HUES6 (cell line): ENCODE measurements around the gene TNKS1BP1.

Experiments
- H3K27ac ChIP-seq: 2 replicates; pipeline ENCODE4 v1.7.0; 2013; ENCODE audit warnings: low read depth, mild to moderate bottlenecking, low read length, inconsistent platforms
- H3K27me3 ChIP-seq: 2 replicates; pipeline ENCODE4 v1.6.1; 2013; ENCODE audit warnings: low read length; ENCODE audit not compliant: control insufficient read depth, insufficient read depth
- H3K36me3 ChIP-seq: 2 replicates; pipeline ENCODE4 v1.6.1; 2013; ENCODE audit warnings: low read length; ENCODE audit not compliant: control insufficient read depth, insufficient read depth
- H3K4me1 ChIP-seq: 2 replicates; pipeline ENCODE4 v1.6.1; 2013; ENCODE audit warnings: low read length; ENCODE audit not compliant: control insufficient read depth, insufficient read depth
- H3K4me3 ChIP-seq: 2 replicates; pipeline ENCODE4 v1.5.1; 2013; ENCODE audit warnings: low read depth, low read length
- H3K9ac ChIP-seq: one replicate; pipeline ENCODE4 v1.6.1; 2013; ENCODE audit warnings: mild to moderate bottlenecking, low read length
- H3K9me3 ChIP-seq: 2 replicates; pipeline ENCODE4 v1.6.1; 2013; ENCODE audit warnings: low read depth, low read length; ENCODE audit not compliant: control insufficient read depth, insufficient read depth

TNKS1BP1 gene

GRCh38 chr11:57273448-57274058, 51.2 kb downstream of the TNKS1BP1 start:
- H3K9ac ChIP-seq, result no peak overlapping the region
- H3K27me3 ChIP-seq, result peaks cover 13% of the 10 kb centered on the region
- H3K4me1 ChIP-seq, result peaks cover 9% of the 10 kb centered on the region
- H3K9me3 ChIP-seq, result peaks cover 13% of the 10 kb centered on the region
- H3K27ac ChIP-seq, result no peak overlapping the region
- H3K36me3 ChIP-seq, result no peaks in the 10 kb centered on the region
- no peak overlapping the region for H3K4me3 ChIP-seq

GRCh38 chr11:57269571-57270021, 55.2 kb downstream of the TNKS1BP1 start:
- no peak overlapping the region for H3K9ac ChIP-seq
- no peak overlapping the region for H3K4me3 ChIP-seq
- H3K4me1 ChIP-seq, result no peaks in the 10 kb centered on the region
- H3K27me3 ChIP-seq, result no peaks in the 10 kb centered on the region
- H3K27ac ChIP-seq, result no peak overlapping the region
- peaks cover 28% of the 10 kb centered on the region for H3K9me3 ChIP-seq
- H3K36me3 ChIP-seq, result no peaks in the 10 kb centered on the region

- no peaks in the 10 kb centered on the region for H3K27me3 ChIP-seq
- H3K9ac ChIP-seq, result no peak overlapping the region
- H3K4me3 ChIP-seq, result no peak overlapping the region
- H3K9me3 ChIP-seq, result peaks cover 15% of the 10 kb centered on the region
- H3K36me3 ChIP-seq, result no peaks in the 10 kb centered on the region
- H3K27ac ChIP-seq, result no peak overlapping the region
- peaks cover 17% of the 10 kb centered on the region for H3K4me1 ChIP-seq
These were observed 58.6 kb downstream of the TNKS1BP1 start for GRCh38 chr11:57266157-57266556.

- peaks cover 17% of the 10 kb centered on the region for H3K4me1 ChIP-seq
- H3K27me3 ChIP-seq, result no peaks in the 10 kb centered on the region
- H3K36me3 ChIP-seq, result no peaks in the 10 kb centered on the region
- H3K9ac ChIP-seq, result peak overlapping the region; percentile 10
- peak overlapping the region; percentile 23 for H3K4me3 ChIP-seq
- peaks cover 18% of the 10 kb centered on the region for H3K9me3 ChIP-seq
- H3K27ac ChIP-seq, result peak overlapping the region; percentile 76
These were observed 61.4 kb downstream of the TNKS1BP1 start for GRCh38 chr11:57263351-57263750.

GRCh38 chr11:57262157-57262556, 62.6 kb downstream of the TNKS1BP1 start:
- Histone ChIP-seq H3K36me3 (no peaks in the 10 kb centered on the region), H3K9ac (no peak overlapping the region), H3K9me3 (peaks cover 20% of the 10 kb centered on the region), H3K27me3 (no peaks in the 10 kb centered on the region), H3K27ac (no peak overlapping the region), H3K4me1 (peaks cover 17% of the 10 kb centered on the region), H3K4me3 (no peak overlapping the region)

- Histone ChIP-seq H3K27me3 (no peaks in the 10 kb centered on the region), H3K27ac (no peak overlapping the region), H3K4me3 (no peak overlapping the region), H3K9ac (no peak overlapping the region), H3K9me3 (peaks cover 16% of the 10 kb centered on the region), H3K36me3 (no peaks in the 10 kb centered on the region), H3K4me1 (peaks cover 17% of the 10 kb centered on the region)
These were observed 63.6 kb downstream of the TNKS1BP1 start for GRCh38 chr11:57260937-57261783.

GRCh38 chr11:57256119-57256518, 68.6 kb downstream of the TNKS1BP1 start:
- no peak overlapping the region for H3K9ac ChIP-seq
- no peaks in the 10 kb centered on the region for H3K4me1 ChIP-seq
- no peaks in the 10 kb centered on the region for H3K27me3 ChIP-seq
- no peak overlapping the region for H3K27ac ChIP-seq
- 0 out of 2 replicates have a peak, but pooled peaks cover 7% of the 10 kb centered on the region for H3K9me3 ChIP-seq
- no peaks in the 10 kb centered on the region for H3K36me3 ChIP-seq
- no peak overlapping the region for H3K4me3 ChIP-seq

- H3K9ac ChIP-seq, result no peak overlapping the region
- H3K4me3 ChIP-seq, result no peak overlapping the region
- H3K27me3 ChIP-seq, result no peaks in the 10 kb centered on the region
- 0 out of 2 replicates have a peak, but pooled peaks cover 7% of the 10 kb centered on the region for H3K9me3 ChIP-seq
- H3K27ac ChIP-seq, result no peak overlapping the region
- H3K36me3 ChIP-seq, result no peaks in the 10 kb centered on the region
- H3K4me1 ChIP-seq, result no peaks in the 10 kb centered on the region
These were observed 69.1 kb downstream of the TNKS1BP1 start for GRCh38 chr11:57255618-57256017.

GRCh38 chr11:57254631-57255030, 70.1 kb downstream of the TNKS1BP1 start:
- Histone ChIP-seq H3K9me3 (0 out of 2 replicates have a peak, but pooled peaks cover 7% of the 10 kb centered on the region), H3K27ac (no peak overlapping the region), H3K36me3 (no peaks in the 10 kb centered on the region), H3K4me1 (no peaks in the 10 kb centered on the region), H3K27me3 (no peaks in the 10 kb centered on the region), H3K4me3 (no peak overlapping the region), H3K9ac (no peak overlapping the region)

GRCh38 chr11:57251491-57252104, 73.2 kb downstream of the TNKS1BP1 start:
- H3K27ac ChIP-seq, result no peak overlapping the region

GRCh38 chr11:57251037-57251436, 73.7 kb downstream of the TNKS1BP1 start:
- no peak overlapping the region for H3K4me3 ChIP-seq
- no peaks in the 10 kb centered on the region for H3K27me3 ChIP-seq
- H3K36me3 ChIP-seq, result no peaks in the 10 kb centered on the region
- no peak overlapping the region for H3K9ac ChIP-seq
- no peak overlapping the region for H3K27ac ChIP-seq
- H3K4me1 ChIP-seq, result no peaks in the 10 kb centered on the region
- H3K9me3 ChIP-seq, result no peaks in the 10 kb centered on the region

More at GRCh38 chr11:57251491-57252104, 73.2 kb downstream of the TNKS1BP1 start:
- H3K9ac ChIP-seq, result no peak overlapping the region
- H3K27me3 ChIP-seq, result no peaks in the 10 kb centered on the region
- H3K36me3 ChIP-seq, result no peaks in the 10 kb centered on the region
- no peaks in the 10 kb centered on the region for H3K4me1 ChIP-seq
- H3K9me3 ChIP-seq, result no peaks in the 10 kb centered on the region
- no peak overlapping the region for H3K4me3 ChIP-seq
